Measurements from ENCODE around the gene STK35.
"Not testable (repeated sequence)": the region's sequence is repeated elsewhere in the genome, so short reads cannot be mapped to it uniquely, and the experiment has no call there.

Gene STK35

GRCh38 chr20:2179233-2179580, 77.6 kb downstream of the STK35 start:
- peak overlapping the region in 1 of 7 experiments; percentile 49 for H3K4me3 ChIP-seq (ENCODE audit: control insufficient read depth in 1 of 7, extremely low read depth in 1 of 7, insufficient read depth in 4 of 7, low read depth in 2 of 7, low read length in 6 of 7)
- POLR2A ChIA-PET = interaction anchor here (0.8 kb wide), 1 partner anchor 312 kb away, joined by 3 read pairs; no protein-coding TSS in a partner anchor
- H3K27ac ChIP-seq (ENCODE audit: insufficient read depth in 1 of 2, low read depth in 1 of 2, low read length in 2 of 2, poor library complexity in 1 of 2, severe bottlenecking in 2 of 2) = no peak overlapping the region
- no peaks in the 10 kb centered on the region for H3K36me3 ChIP-seq (ENCODE audit: control insufficient read depth in 4 of 4, insufficient read depth in 4 of 4, low read length in 3 of 4)
- no peaks in the 10 kb centered on the region for H3K9me3 ChIP-seq (ENCODE audit: control extremely low read depth in 1 of 5, control insufficient read depth in 4 of 5, insufficient read depth in 2 of 5, low read depth in 1 of 5, low read length in 4 of 5)
- peaks cover 3 to 26% (median 22%) of the 10 kb centered on the region in 4 experiments for H3K4me1 ChIP-seq (ENCODE audit: control extremely low read depth in 1 of 4, control insufficient read depth in 4 of 4, insufficient read depth in 4 of 4, low read length in 3 of 4)
- H3K27me3 ChIP-seq (replicated peaks in 2 of 5; ENCODE audit: control insufficient read depth in 4 of 5, insufficient read depth in 5 of 5, low read length in 4 of 5) = peaks cover 0 to 5% (median 0%) of the 10 kb centered on the region in 5 experiments
- CTCF ChIA-PET = interaction anchor here (1.5 kb wide), 1 partner anchor 214 kb away, joined by 3 read pairs; no protein-coding TSS in a partner anchor
- 80% methylated on average over 11 of the region's 11 CpGs for WGBS (ENCODE audit: insufficient coverage)
- no peak for DNase-seq

- no peak overlapping the region for H3K4me3 ChIP-seq (ENCODE audit: control insufficient read depth in 1 of 7, extremely low read depth in 1 of 7, insufficient read depth in 4 of 7, low read depth in 2 of 7, low read length in 6 of 7)
- H3K4me1 ChIP-seq (ENCODE audit: control extremely low read depth in 1 of 4, control insufficient read depth in 4 of 4, insufficient read depth in 4 of 4, low read length in 3 of 4) = peaks cover 3 to 26% (median 22%) of the 10 kb centered on the region in 4 experiments
- POLR2A ChIA-PET = no interaction called here
- no peaks in the 10 kb centered on the region for H3K9me3 ChIP-seq (ENCODE audit: control extremely low read depth in 1 of 5, control insufficient read depth in 4 of 5, insufficient read depth in 2 of 5, low read depth in 1 of 5, low read length in 4 of 5)
- H3K27me3 ChIP-seq (replicated peaks in 2 of 5; ENCODE audit: control insufficient read depth in 4 of 5, insufficient read depth in 5 of 5, low read length in 4 of 5) = peaks cover 0 to 5% (median 0%) of the 10 kb centered on the region in 5 experiments
- 80% methylated on average over 2 of the region's 2 CpGs for WGBS (ENCODE audit: insufficient coverage)
- DNase-seq = no peak
- CTCF ChIA-PET = interaction anchor here (1.6 to 1.7 kb wide), 2 partner anchors 18 to 28 kb away, joined by 5 to 6 read pairs; no protein-coding TSS in a partner anchor
- H3K36me3 ChIP-seq (ENCODE audit: control insufficient read depth in 4 of 4, insufficient read depth in 4 of 4, low read length in 3 of 4) = no peaks in the 10 kb centered on the region
- no peak overlapping the region for H3K27ac ChIP-seq (ENCODE audit: insufficient read depth in 1 of 2, low read depth in 1 of 2, low read length in 2 of 2, poor library complexity in 1 of 2, severe bottlenecking in 2 of 2)
These were observed 78.3 kb downstream of the STK35 start for GRCh38 chr20:2179949-2180348.

GRCh38 chr20:2183381-2183780, 81.8 kb downstream of the STK35 start:
- ChIA-PET POLR2A (interaction anchor here (0.6 kb wide), 1 partner anchor 11 kb away, joined by 3 read pairs; no protein-coding TSS in a partner anchor), CTCF (interaction anchor here (0.5 to 1.7 kb wide), 4 partner anchors 12 to 491 kb away, joined by 3 to 11 read pairs (median 4); no protein-coding TSS in a partner anchor)
- 100% methylated on average over 2 of the region's 3 CpGs for WGBS (ENCODE audit: insufficient coverage)

DNA sequence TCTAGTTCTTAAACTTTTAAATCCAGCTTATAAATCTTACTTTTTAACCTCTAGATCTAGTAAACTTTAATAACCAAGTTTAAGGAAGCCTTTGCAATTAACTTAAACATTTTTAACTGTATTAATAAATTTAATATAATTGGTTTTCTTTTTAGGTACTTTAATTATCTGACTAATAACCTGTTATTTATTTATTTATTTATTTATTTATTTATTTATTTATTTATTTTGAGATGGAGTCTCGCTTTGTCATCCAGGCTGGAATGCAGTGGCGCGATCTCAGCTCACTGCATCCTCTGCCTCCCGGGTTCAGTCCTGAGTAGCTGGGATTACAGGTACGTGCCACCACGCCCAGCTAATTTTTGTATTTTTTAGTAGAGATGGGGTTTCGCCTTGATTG, 83.3 kb downstream of the STK35 start:
- H3K27ac ChIP-seq (ENCODE audit: insufficient read depth in 1 of 2, low read depth in 1 of 2, low read length in 2 of 2, poor library complexity in 1 of 2, severe bottlenecking in 2 of 2); H3K36me3 ChIP-seq (ENCODE audit: control insufficient read depth in 4 of 4, insufficient read depth in 4 of 4, low read length in 3 of 4); H3K4me3 ChIP-seq (ENCODE audit: control insufficient read depth in 1 of 7, extremely low read depth in 1 of 7, insufficient read depth in 4 of 7, low read depth in 2 of 7, low read length in 6 of 7); CTCF ChIA-PET; H3K9me3 ChIP-seq (ENCODE audit: control extremely low read depth in 1 of 5, control insufficient read depth in 4 of 5, insufficient read depth in 2 of 5, low read depth in 1 of 5, low read length in 4 of 5); DNase-seq; H3K27me3 ChIP-seq (replicated peaks in 2 of 5; ENCODE audit: control insufficient read depth in 4 of 5, insufficient read depth in 5 of 5, low read length in 4 of 5); POLR2A ChIA-PET; H3K4me1 ChIP-seq (ENCODE audit: control extremely low read depth in 1 of 4, control insufficient read depth in 4 of 4, insufficient read depth in 4 of 4, low read length in 3 of 4): not testable (repeated sequence)
- 100% methylated on average over 5 of the region's 7 CpGs for WGBS (ENCODE audit: insufficient coverage)

More at GRCh38 chr20:2183381-2183780, 81.8 kb downstream of the STK35 start:
- peaks cover 0 to 14% (median 12%) of the 10 kb centered on the region in 4 experiments for H3K4me1 ChIP-seq (ENCODE audit: control extremely low read depth in 1 of 4, control insufficient read depth in 4 of 4, insufficient read depth in 4 of 4, low read length in 3 of 4)
- H3K36me3 ChIP-seq (ENCODE audit: control insufficient read depth in 4 of 4, insufficient read depth in 4 of 4, low read length in 3 of 4) = no peaks in the 10 kb centered on the region
- no peak overlapping the region for H3K4me3 ChIP-seq (ENCODE audit: control insufficient read depth in 1 of 7, extremely low read depth in 1 of 7, insufficient read depth in 4 of 7, low read depth in 2 of 7, low read length in 6 of 7)
- H3K27me3 ChIP-seq (replicated peaks in 2 of 5; ENCODE audit: control insufficient read depth in 4 of 5, insufficient read depth in 5 of 5, low read length in 4 of 5) = no peaks in the 10 kb centered on the region
- no peak overlapping the region for H3K27ac ChIP-seq (ENCODE audit: insufficient read depth in 1 of 2, low read depth in 1 of 2, low read length in 2 of 2, poor library complexity in 1 of 2, severe bottlenecking in 2 of 2)
- H3K9me3 ChIP-seq (ENCODE audit: control extremely low read depth in 1 of 5, control insufficient read depth in 4 of 5, insufficient read depth in 2 of 5, low read depth in 1 of 5, low read length in 4 of 5) = peaks cover 0 to 7% (median 2%) of the 10 kb centered on the region in 5 experiments
- DNase-seq = no peak

GRCh38 chr20:2195614-2196013, 94.0 kb downstream of the STK35 start:
- Histone ChIP-seq H3K27me3 (replicated peaks in 2 of 5; ENCODE audit: control insufficient read depth in 4 of 5, insufficient read depth in 5 of 5, low read length in 4 of 5) (peaks cover 0 to 13% (median 2%) of the 10 kb centered on the region in 5 experiments), H3K36me3 (ENCODE audit: control insufficient read depth in 4 of 4, insufficient read depth in 4 of 4, low read length in 3 of 4) (no peaks in the 10 kb centered on the region), H3K27ac (ENCODE audit: insufficient read depth in 1 of 2, low read depth in 1 of 2, low read length in 2 of 2, poor library complexity in 1 of 2, severe bottlenecking in 2 of 2) (no peak overlapping the region), H3K9me3 (ENCODE audit: control extremely low read depth in 1 of 5, control insufficient read depth in 4 of 5, insufficient read depth in 2 of 5, low read depth in 1 of 5, low read length in 4 of 5) (no peaks in the 10 kb centered on the region), H3K4me1 (ENCODE audit: control extremely low read depth in 1 of 4, control insufficient read depth in 4 of 4, insufficient read depth in 4 of 4, low read length in 3 of 4) (no peaks in the 10 kb centered on the region), H3K4me3 (ENCODE audit: control insufficient read depth in 1 of 7, extremely low read depth in 1 of 7, insufficient read depth in 4 of 7, low read depth in 2 of 7, low read length in 6 of 7) (no peak overlapping the region)
- no peak for DNase-seq
- ChIA-PET CTCF (no interaction called here), POLR2A (interaction anchor here (0.7 kb wide), 1 partner anchor 153 kb away, joined by 3 read pairs; no protein-coding TSS in a partner anchor)
- 84% methylated on average over 3 of the region's 5 CpGs for WGBS (ENCODE audit: insufficient coverage)

DNA sequence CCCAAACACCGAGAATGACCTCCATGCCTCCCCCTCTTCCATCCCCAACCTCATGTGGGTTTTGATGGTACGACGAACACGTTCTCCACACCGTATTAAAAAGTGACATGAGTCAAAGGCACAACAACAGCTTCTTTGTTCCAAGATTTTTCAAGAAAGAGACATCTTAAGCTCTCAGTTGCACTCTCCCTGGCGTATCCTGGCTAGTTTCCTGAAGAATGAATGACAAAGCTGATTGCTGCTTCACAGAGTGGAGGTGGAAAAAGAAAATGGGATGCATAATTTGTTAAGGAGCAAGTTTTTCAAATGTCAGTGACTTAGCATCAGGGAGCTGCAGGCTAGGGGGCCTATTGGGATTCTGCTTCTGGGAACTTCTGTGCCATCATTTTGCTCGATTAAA, 95.5 kb downstream of the STK35 start:
- CTCF ChIA-PET = interaction anchor here (1.1 to 2.9 kb wide), 3 partner anchors 8 to 17 kb away, joined by 4 to 8 read pairs (median 6); no protein-coding TSS in a partner anchor
- POLR2A ChIA-PET = no interaction called here

More for the DNA sequence above, 95.5 kb downstream of the STK35 start:
- no peak for DNase-seq
- Histone ChIP-seq H3K9me3 (ENCODE audit: control extremely low read depth in 1 of 5, control insufficient read depth in 4 of 5, insufficient read depth in 2 of 5, low read depth in 1 of 5, low read length in 4 of 5) (no peaks in the 10 kb centered on the region), H3K36me3 (ENCODE audit: control insufficient read depth in 4 of 4, insufficient read depth in 4 of 4, low read length in 3 of 4) (no peaks in the 10 kb centered on the region), H3K4me3 (ENCODE audit: control insufficient read depth in 1 of 7, extremely low read depth in 1 of 7, insufficient read depth in 4 of 7, low read depth in 2 of 7, low read length in 6 of 7) (no peak overlapping the region), H3K27me3 (replicated peaks in 2 of 5; ENCODE audit: control insufficient read depth in 4 of 5, insufficient read depth in 5 of 5, low read length in 4 of 5) (peaks cover 0 to 13% (median 2%) of the 10 kb centered on the region in 5 experiments), H3K27ac (ENCODE audit: insufficient read depth in 1 of 2, low read depth in 1 of 2, low read length in 2 of 2, poor library complexity in 1 of 2, severe bottlenecking in 2 of 2) (no peak overlapping the region), H3K4me1 (ENCODE audit: control extremely low read depth in 1 of 4, control insufficient read depth in 4 of 4, insufficient read depth in 4 of 4, low read length in 3 of 4) (no peaks in the 10 kb centered on the region)
- WGBS (ENCODE audit: insufficient coverage) = 74% methylated on average over 6 of the region's 7 CpGs
